GM12878 (cell line): ENCODE results near the gene ZNF276. TPM values are rescaled to one million over a fixed set of nuclear protein-coding genes. Genes with fewer than 3 reads are reported as not detected.

Experiments
- ATAC-seq: fragments of 200-7000 bp; cut with Tn5 transposase; 3 replicates; pipeline ENCODE4 v1.9.1; 2020; ENCODE audit warnings: mild to moderate bottlenecking, moderate library complexity
- BruUV-seq: library from RNA; stranded (reverse); fragments of 400-500 nt; replicated peaks from 2 replicates; lab custom pipeline; 2021; lab: Mats Ljungman, UMichigan
- CTCF ChIA-PET: fragments of 300-600 bp; sonication (Branson Sonifier 250); formaldehyde crosslinking; extraction: SDS; loops from one replicate; lab custom pipeline; 2021; ENCODE audit warnings: inconsistent platforms; lab: Yijun Ruan, JAX
- POLR2A ChIA-PET: fragments of 350-600 bp; formaldehyde crosslinking; extraction: SDS; loops from one replicate; lab custom pipeline; 2021; ENCODE audit warnings: inconsistent platforms; lab: Charles Lee
- RAD21 ChIA-PET: fragments of 300-600 bp; sonication (Branson Sonifier 250); formaldehyde crosslinking; loops from one replicate; lab custom pipeline; 2023; ENCODE audit warnings: antibody characterized with exemption; ENCODE audit not compliant: unreplicated experiment; lab: Charles Lee
- SMC1A ChIA-PET: fragments of 300-600 bp; sonication (Branson Sonifier 250); formaldehyde crosslinking; loops from one replicate; lab custom pipeline; 2023; ENCODE audit not compliant: unreplicated experiment, uncharacterized antibody; lab: Charles Lee
- DNase-seq: peaks from one replicate; pipeline ENCODE4 v3.0.0-alpha.2; 2011; ENCODE audit warnings: low read depth, low spot score
- FAIRE-seq: peaks from 3 replicates; lab custom pipeline; 2011; peaks lifted over from hg19 to GRCh38; lab: Jason Lieb, UNC
- H2AFZ ChIP-seq: 2 replicates; pipeline ENCODE4 v1.6.0; 2011; ENCODE audit warnings: low read depth, low read length, control low read depth; ENCODE audit not compliant: control insufficient read depth
- H3K27ac ChIP-seq: 2 replicates; pipeline ENCODE4 v1.5.1; 2011; ENCODE audit warnings: control low read depth; ENCODE audit not compliant: control insufficient read depth, insufficient read depth
- H3K27me3 ChIP-seq, 2 experiments: replicated peaks in 1 of 2; 2 replicates each; pipeline versions ENCODE4 v1.6.0 to v1.6.1; 2011; ENCODE audit warnings: low read length in 1 of 2; ENCODE audit not compliant: control insufficient read depth in 2 of 2, insufficient read depth in 2 of 2
- H3K36me3 ChIP-seq, 2 experiments: 2 replicates each; pipeline ENCODE4 v1.5.1; 2011; ENCODE audit warnings: low read length in 1 of 2; ENCODE audit not compliant: control insufficient read depth in 2 of 2, insufficient read depth in 2 of 2
- H3K4me1 ChIP-seq: 2 replicates; pipeline ENCODE4 v1.6.1; 2011; ENCODE audit warnings: mild to moderate bottlenecking, low read length, moderate library complexity, mixed read lengths; ENCODE audit not compliant: control insufficient read depth, insufficient read depth
- H3K4me2 ChIP-seq: 2 replicates; pipeline ENCODE4 v1.6.0; 2011; ENCODE audit warnings: control low read depth; ENCODE audit not compliant: control insufficient read depth, insufficient read depth
- H3K4me3 ChIP-seq: fragments of 200-600 bp; sonication (generic); 2 replicates; pipeline ENCODE4 v1.5.1; 2016
- H3K79me2 ChIP-seq: 2 replicates; pipeline ENCODE4 v1.6.0; 2011; ENCODE audit warnings: low read length; ENCODE audit not compliant: control insufficient read depth, insufficient read depth
- H3K9ac ChIP-seq: 2 replicates; pipeline ENCODE4 v1.8.0; 2011; ENCODE audit warnings: low read length, control low read depth, mixed read lengths; ENCODE audit not compliant: control insufficient read depth, insufficient read depth
- H3K9me3 ChIP-seq: replicated peaks from 3 replicates; pipeline ENCODE4 v1.5.1; 2011; ENCODE audit warnings: mild to moderate bottlenecking, low read length; ENCODE audit not compliant: control insufficient read depth, insufficient read depth
- H4K20me1 ChIP-seq: 2 replicates; pipeline ENCODE4 v1.6.0; 2011; ENCODE audit not compliant: control insufficient read depth, insufficient read depth
- ATF7 ChIP-seq: fragments of 450-650 bp; IDR thresholded peaks from 2 replicates; pipeline ENCODE4 v1.6.1; 2016; ENCODE audit warnings: low read depth, mild to moderate bottlenecking
- CBFB ChIP-seq: IDR thresholded peaks from 2 replicates; pipeline ENCODE4 v1.6.1; 2016; ENCODE audit warnings: antibody characterized with exemption, low read depth
- NKRF ChIP-seq: fragments of 450-650 bp; conservative IDR thresholded peaks from 2 replicates; pipeline ENCODE4 v1.6.1; 2017; ENCODE audit warnings: mild to moderate bottlenecking, moderate library complexity
- RELA ChIP-seq: fragments of 450-650 bp; IDR thresholded peaks from 2 replicates; pipeline ENCODE4 v1.8.0; 2014; ENCODE audit warnings: borderline replicate concordance; ENCODE audit not compliant: partially characterized antibody
- SREBF1 ChIP-seq: IDR thresholded peaks from 2 replicates; pipeline ENCODE4 v1.6.1; 2012; ENCODE audit warnings: mild to moderate bottlenecking, low read length
- TARDBP ChIP-seq: IDR thresholded peaks from 2 replicates; pipeline ENCODE4 v1.6.1; 2016; ENCODE audit warnings: borderline replicate concordance
- ZBTB4 ChIP-seq: fragments of 450-650 bp; formaldehyde crosslinking; IDR thresholded peaks from 2 replicates; pipeline ENCODE4 v1.4.0; 2022; ENCODE audit warnings: mild to moderate bottlenecking, moderate library complexity
- WGBS: methylation state at CpG from one replicate; pipeline ENCODE4 v1.1.6; 2016; ENCODE audit warnings: low lambda C conversion rate; ENCODE audit not compliant: insufficient replicate concordance, insufficient coverage; ENCODE audit errors: missing lambda C conversion rate; 5-methylcytosine and 5-hydroxymethylcytosine counted together
- in situ Hi-C: fragments of 300-500 bp; cut with MboI; formaldehyde crosslinking; loops from 9 replicates; pipeline ENCODE4 v1.14.3; 2018; ENCODE audit warnings: mixed read lengths
- intact Hi-C: fragments of 100-400 bp; cut with micrococcal nuclease; formaldehyde crosslinking; loops from one replicate; pipeline ENCODE4 v1.14.2; 2022; ENCODE audit not compliant: unreplicated experiment
- polyA plus RNA-seq, 11 experiments: library from polyadenylated mRNA; depleted of rRNA in 4 of 11; unstranded in 6 of 11; stranded (reverse) in 5 of 11; fragments of >200 nt; fragmentation: Nextera tagmentation in 4 of 11; fragmentation: Illumina TruSeq in 1 of 11; extraction: Ambion mirVana in 4 of 11; extraction: Trizol in 1 of 11; gene quantifications; 1 replicate in 1 of 11; 2 replicates in 10 of 11; pipeline versions ENCODE4 v1.2.1 to v1.2.3, GENCODE V29; 2011 to 2016; ENCODE audit warnings: inconsistent platforms in 2 of 11, missing spikeins in 2 of 11, low read depth in 1 of 11
- total RNA-seq, 4 experiments: library from RNA; depleted of rRNA in 3 of 4; stranded (reverse); fragments of >200 nt in 3 of 4; fragmentation: Illumina TruSeq in 1 of 4; extraction: Trizol in 1 of 4; gene quantifications; 2 replicates each; pipeline versions ENCODE4 v1.2.1 to v1.2.3, GENCODE V29; 2013 to 2021
- TF ChIP-seq, protein P1 (sequence below): IDR thresholded peaks from 2 replicates; pipeline ENCODE4 v1.6.1; 2011; ENCODE audit warnings: borderline replicate concordance, low read depth, mild to moderate bottlenecking, moderate library complexity, mixed read lengths, low read length; ENCODE audit not compliant: insufficient read depth; ENCODE audit errors: extremely low read length

The ZNF276 gene
- total and polyA plus RNA-seq, 10 of the 15 experiments (the other 5 are each of a cell fraction or from before 2014, with no cell fraction given): 0.27 to 22.7 (median 8.7) TPM

DNA sequence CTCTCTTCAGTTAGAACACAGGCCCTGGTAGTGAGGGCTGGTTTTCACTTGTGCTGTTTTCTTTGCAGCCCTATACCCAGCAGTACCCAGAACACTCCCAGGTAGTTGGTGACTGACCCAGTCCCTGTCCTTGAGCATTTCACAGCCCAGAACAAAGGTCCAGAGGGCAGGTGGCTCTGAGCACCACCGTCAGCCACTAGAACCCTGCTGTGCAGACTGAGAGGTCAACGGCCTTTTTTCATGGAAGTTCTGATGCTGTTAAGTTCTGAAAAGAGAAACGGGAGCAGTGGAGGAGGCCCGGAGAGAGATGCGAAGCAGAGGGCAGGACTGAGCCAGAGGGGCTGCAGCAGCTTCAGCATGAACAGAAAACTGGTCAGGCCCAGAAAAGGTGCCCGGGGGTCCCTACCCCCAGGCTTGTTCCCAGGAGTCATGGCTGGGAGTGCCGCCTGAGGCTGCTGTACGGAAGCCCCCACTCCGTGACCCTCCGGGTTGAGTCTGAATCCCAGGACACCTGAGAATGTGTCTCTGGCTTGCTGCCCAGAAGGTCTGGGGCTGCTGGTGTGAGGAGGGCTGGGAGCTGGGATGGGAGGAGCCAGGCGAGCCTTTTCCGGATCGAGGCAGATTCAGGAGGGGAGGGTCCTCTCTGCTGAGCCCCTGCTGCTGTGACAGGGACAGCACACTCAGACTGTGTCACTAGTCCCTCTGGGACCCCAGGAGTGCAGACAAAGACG is 8.7 kb downstream of the ZNF276 start:
- no peaks in the 10 kb centered on the region for H3K27me3 ChIP-seq
- ChIA-PET CTCF (no interaction called here), POLR2A (interaction anchor here (0.9 kb wide), 1 partner anchor 31 kb away, joined by 4 read pairs; no protein-coding TSS in a partner anchor), SMC1A (no interaction called here), RAD21 (no interaction called here)
- WGBS: 88% methylated on average over 14 of the region's 14 CpGs
- in situ Hi-C loops: no loop called here
- no peak overlapping the region for H3K27ac ChIP-seq
- intact Hi-C loops: no loop called here
- no peaks in the 10 kb centered on the region for H3K79me2 ChIP-seq
- no peak overlapping the region for H3K9ac ChIP-seq
- TF ChIP-seq RELA (no peak), TARDBP (no peak), ZBTB4 (CRISPR knock-in tag) (no peak), SREBF1 (no peak), ATF7 (no peak), NKRF (no peak), CBFB (no peak)
- TF ChIP-seq, protein P1, sequence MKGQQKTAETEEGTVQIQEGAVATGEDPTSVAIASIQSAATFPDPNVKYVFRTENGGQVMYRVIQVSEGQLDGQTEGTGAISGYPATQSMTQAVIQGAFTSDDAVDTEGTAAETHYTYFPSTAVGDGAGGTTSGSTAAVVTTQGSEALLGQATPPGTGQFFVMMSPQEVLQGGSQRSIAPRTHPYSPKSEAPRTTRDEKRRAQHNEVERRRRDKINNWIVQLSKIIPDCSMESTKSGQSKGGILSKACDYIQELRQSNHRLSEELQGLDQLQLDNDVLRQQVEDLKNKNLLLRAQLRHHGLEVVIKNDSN: no peak
- H4K20me1 ChIP-seq: no peaks in the 10 kb centered on the region
- ATAC-seq (no peak), DNase-seq (no peak), FAIRE-seq (no peak)
- BruUV-seq: no TSS peak
- H3K9me3 ChIP-seq: no peaks in the 10 kb centered on the region; the same call in 2 of the 3 replicates
- H3K4me3 ChIP-seq: no peak overlapping the region
- H2AFZ ChIP-seq: no peak overlapping the region
- peaks cover 15 to 21% of the 10 kb centered on the region in 2 experiments for H3K36me3 ChIP-seq
- no peaks in the 10 kb centered on the region for H3K4me1 ChIP-seq
- H3K4me2 ChIP-seq: no peak overlapping the region
